Measurements from ENCODE around the gene ARPIN.
A peak's percentile ranks its signal among the peaks of the same experiment; 100 is the strongest.
"Not testable (repeated sequence)": the region's sequence is repeated elsewhere in the genome, so short reads cannot be mapped to it uniquely, and the experiment has no call there.

The ARPIN gene

GRCh38 chr15:89909611-89910010 lies 3.1 kb downstream of the ARPIN start:
- no peak for DNase-seq

- DNase-seq, result no peak
These were observed 4.5 kb downstream of the ARPIN start for GRCh38 chr15:89908226-89908625.

DNA sequence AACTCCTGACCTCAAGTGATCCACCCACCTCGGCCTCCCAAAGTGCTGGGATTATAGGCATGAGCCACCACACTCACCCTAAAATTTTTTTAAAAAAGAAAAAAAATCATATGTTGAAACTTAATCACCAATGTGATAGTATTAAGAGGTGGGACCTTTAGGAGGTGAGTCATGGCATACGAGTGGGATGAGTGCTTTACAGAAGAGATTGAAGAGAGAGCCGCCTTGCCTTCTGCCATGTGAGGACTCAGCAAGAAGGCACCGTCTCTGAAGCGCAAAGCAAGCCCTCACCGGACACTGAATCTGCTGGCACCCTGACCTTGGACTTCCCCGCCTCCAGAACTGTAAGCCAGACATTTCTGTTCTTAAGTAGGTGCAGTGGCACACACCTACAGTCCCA lies 5.5 kb downstream of the ARPIN start:
- DNase-seq, result no peak

DNA sequence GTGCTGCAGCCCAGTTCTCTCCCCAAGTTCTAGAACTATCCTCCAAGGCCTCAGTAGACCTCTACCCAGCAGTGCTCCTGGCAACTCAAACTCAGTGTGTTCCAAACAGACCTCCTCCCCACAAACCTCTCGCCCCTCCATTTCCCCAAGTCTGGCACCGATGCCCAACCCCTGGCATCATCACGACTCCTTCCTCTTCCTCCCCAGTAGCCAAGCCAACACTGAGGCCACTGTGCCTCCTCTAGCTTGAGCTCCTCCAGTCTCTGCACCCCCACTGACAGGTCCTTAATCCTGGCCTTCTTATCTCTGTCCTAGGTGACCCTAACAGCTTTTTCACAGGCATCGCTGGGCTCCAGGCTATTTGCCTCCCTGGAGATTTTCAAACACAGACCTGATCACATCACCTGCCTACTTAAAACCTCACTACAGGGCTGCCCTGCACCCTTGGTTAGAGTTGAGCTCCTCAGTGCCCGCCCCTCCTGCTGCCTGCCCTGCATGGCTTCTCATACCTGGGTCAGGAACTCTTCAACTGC lies 6.8 kb downstream of the ARPIN start:
- DNase-seq, result no peak

GRCh38 chr15:89904519-89904918 lies 8.2 kb downstream of the ARPIN start:
- DNase-seq, result no peak

DNA sequence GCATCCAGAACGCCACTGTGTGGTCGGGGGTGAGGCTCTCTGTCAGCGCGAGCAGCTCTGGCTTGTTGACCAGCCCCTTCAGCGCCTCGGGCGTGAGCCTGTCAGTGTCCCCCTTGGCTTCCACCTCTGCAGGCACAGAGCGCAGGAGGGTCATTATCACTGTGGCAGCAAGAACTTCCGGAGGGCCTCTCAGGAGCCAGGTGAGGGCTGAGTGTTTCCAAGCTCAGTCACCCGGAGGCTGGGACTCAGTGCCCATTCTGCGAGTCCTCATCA lies 9.0 kb downstream of the ARPIN start:
- DNase-seq, result no peak

DNA sequence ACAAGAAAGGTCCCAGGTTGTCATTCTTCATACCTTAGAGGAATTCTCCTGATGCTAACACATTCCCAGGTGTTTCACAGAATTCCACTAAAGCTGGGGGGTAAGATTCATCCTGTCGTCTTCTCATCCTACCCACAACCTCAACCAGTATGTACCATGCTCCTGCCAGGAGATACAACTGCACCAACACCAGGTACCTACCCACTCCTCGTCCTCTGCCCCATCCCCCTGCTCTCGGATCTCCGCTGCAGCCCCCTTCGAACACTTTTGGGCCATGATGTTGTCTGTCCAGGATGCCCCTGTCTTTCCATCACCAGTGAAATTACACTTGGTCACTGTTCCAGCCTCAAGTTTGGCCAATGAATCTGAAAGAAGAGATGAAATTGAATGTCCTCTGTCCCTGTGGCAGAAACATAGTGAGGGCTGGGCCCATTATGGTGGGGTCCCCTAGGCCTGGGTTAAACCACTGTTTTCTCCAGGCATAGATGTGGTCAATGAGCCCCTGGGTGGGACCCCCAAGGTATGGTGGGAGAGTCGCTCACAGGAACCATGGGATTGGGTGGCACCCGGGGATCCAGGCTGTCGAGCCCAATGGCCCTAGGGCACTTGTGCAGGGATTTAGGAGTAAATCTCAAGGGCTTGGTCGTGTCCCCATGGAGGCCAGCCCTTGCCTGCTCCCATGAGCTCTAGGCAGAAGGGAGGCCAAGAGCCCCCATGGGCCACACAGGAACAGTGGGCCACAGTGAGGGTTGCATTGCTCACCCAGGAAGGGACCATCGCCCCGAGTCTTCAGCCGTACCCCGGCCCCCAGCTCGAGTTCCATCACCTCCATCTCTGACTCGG lies 9.5 kb downstream of the ARPIN start:
- no peak for DNase-seq

DNA sequence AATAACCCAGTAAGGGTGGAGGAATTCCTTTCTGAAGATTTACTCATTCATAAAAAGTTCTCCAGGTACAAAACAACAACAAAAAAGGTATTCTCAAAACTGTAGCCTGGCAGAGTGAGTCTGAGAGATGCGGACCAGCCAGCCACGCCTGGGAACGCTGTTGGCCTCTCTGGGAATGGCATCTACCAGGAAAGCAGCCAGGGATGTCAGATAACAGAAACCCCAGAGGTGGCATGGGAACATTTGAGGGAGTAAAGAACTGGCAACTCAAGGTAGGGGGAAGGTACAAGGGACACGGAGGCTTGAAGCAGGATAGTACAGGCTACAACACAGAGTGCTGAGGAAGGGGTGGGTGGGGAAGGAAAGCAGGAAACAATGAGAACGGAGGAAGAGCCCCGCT lies 11.9 kb downstream of the ARPIN start:
- no peak for DNase-seq

- no peak for DNase-seq
These were observed 12.7 kb downstream of the ARPIN start for GRCh38 chr15:89899951-89900567.

DNA sequence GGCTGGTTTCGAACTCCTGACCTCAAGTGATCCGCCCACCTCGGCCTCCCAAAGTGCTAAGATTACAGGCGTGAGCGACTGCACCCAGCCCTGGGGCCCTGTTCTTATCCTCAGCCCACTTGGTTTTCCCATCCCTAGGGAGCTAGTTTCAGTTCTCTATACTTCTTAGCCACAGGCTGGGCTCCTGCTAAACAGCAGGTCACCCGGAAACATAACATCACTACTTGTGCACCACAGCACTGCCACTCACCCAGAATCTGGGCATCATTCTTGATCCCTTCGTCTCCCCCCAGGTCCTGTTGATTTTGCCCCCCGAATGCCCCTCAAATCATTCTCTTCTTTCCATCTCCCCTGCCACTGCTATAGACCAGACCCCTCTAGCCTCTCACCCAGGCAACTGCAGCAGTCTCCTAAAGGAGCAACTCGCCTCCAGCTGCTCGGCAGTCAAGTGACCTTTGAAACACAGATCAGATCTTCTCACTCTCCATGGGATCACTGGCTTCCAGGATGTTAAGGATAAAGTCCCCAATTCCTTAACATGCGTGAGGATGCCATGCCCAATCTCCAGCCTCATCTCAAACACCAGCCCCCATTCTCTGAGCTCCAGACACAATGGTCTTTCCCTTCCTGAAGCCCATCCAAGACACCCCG lies 13.3 kb downstream of the ARPIN start:
- DNase-seq, result peak; percentile 65

DNA sequence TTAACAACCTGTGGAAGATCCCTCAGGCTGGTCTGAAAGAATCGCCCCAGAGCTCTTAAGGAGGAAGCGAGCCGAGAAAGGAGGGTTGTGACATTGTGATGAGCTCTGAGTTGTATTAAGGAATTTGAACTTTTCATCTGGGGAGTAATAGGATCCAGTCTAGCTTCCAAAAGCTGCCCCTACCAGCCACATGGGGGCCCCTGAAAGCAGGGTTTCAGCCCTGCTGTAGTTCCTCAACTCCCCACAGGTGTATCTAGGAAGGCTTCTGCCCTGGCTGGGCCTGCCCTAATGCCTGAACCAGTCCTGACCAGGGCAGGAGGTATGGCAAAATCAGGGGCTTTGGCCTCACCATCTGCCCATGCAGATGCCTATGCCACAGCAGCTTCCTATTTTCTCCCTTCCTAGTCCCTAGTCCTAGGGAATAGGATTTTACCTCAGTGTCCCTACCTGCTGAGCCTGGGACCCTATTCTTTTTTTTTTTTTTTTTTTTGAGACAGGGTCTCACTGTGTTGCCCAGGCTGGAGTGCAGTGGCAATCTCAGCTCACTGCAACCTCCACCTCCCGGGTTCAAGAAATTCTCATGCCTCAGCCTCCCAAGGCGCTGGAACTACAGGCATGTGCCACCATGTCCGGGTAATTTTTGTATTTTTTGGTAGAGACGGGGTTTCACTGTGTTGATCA lies 14.0 kb downstream of the ARPIN start:
- peak; percentile 89 for DNase-seq

DNA sequence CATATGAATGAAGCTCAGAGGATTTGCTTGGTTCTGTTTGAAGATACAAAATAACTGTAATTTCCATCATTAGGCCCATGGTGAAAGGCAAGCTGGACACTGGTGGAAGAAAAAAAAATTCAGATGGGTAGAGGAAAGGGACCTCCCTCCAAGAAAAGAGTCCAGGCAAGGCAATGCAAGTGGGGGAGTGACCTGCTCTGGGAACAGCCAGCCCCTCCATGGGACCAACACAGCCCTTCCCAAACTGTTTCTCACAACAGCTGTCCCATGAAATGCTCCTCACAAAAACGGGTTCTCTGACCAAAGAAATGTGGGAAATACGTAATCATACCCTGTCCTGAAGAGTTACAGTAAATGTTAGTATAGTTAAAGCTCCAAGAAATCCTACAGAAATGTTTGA lies 14.6 kb downstream of the ARPIN start:
- no peak for DNase-seq

DNA sequence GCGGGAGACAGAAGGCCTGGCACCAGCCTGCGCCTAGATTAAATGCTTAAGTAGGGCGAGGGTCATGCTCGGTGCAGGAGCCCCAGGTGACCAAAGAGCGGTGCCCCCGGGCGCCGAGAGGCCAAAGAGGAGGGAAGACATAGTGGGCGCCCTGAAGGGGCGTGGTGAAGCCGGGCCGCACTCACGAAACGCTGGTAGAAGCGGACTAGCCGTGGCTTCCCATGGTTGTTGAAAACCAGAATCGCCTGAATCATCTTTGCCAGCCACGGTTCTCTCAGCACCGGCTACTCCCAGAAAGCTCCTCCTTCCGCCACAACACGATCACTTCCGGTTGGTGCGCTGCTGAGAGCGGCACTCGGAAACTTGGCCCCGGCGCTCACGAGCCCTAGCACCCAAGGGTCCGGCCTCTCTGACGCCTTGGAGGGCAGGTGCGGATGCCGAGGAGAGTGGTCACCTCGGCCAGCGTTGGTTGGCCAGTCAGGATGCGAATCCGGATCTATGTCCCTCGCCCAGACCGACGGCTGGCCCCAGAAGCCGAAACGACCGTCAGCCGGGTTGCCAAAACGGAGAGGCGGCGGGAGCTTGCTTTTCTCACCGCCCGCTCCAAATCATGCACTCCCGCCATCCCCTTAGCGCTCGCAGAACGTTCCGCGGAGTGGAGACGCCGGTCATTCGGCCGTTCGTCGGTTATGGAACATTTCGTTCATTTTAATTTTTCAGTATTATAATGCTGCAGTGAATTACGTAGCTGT lies 18.9 kb downstream of the ARPIN start, which contains the start of gene AP3S2:
AP3S2 (minus strand) TSS at position 299 of the 752 bp plus-strand sequence; CDS start at position 254, 45 bp downstream.
- DNase-seq, result peak; percentile 97

DNA sequence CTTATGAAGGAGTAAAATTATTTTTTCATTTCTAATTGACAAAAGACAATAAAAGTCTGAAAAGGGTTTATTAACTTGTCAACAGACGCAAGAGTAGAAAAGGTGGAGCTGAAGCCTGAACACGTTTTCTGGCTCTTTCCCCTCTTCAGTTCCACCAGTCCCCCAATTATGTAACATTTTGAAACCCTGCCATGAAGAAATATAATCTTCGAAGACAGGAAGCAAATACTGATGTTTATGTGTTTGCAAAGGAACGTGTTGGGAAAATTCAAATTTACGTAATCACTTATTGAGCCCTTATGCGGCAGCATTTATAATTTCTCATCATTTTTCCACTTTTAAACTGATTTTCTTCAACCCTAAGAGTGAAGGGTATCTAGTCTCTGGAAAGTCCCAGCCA lies 19.7 kb downstream of the ARPIN start:
- no peak for DNase-seq

GRCh38 chr15:89888214-89888804 lies 24.4 kb downstream of the ARPIN start:
- peak; percentile 53 for DNase-seq

- no peak for DNase-seq
These were observed 27.1 kb downstream of the ARPIN start for GRCh38 chr15:89885611-89886010.

GRCh38 chr15:89885179-89885578 lies 27.6 kb downstream of the ARPIN start:
- not testable (repeated sequence) for DNase-seq

DNA sequence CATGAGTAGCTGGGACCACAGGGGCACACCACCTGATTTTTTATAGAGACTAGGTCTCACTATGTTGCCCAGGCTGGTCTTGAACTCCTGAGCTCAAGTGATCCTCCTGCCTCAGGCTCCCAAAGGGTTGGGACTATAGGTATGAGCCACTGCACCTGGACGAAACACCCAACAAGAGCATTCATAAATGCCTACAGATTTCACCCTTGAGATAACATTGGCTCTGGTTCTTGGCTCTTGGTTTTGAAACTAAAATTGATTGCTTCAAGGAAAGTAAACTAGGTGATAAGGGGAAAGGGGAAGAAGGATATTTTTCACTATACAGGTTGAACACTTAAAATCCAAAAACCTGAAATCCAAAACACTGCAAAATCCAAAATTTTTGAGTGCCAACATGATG lies 29.2 kb downstream of the ARPIN start:
- no peak for DNase-seq

GRCh38 chr15:89880727-89881126 lies 32.0 kb downstream of the ARPIN start:
- no peak for DNase-seq

- no peak for DNase-seq
These were observed 34.4 kb downstream of the ARPIN start for GRCh38 chr15:89878323-89878722.

DNA sequence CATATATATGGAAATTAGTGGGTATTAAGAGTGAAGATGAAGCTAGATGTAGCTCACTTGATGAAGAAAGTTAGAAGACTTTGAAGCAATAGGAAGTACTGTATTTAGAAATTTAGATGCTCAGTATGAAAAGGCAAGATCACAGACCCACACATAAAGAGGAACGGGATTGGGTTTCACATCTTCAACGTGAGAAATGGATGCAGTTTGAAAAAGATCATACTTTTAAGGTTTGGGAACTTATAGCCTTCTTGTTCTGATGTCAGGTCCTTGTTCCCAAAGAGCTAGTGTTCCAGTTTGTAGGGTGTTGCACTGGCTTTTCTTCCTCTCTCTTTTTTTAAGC lies 35.7 kb downstream of the ARPIN start:
- DNase-seq, result no peak

- no peak for DNase-seq
These were observed 36.2 kb downstream of the ARPIN start for GRCh38 chr15:89876396-89877082.

Measured in RPMI8226 (cell line).